Amniotic stem cell (primary cell): ENCODE data around the gene SLC6A8.
"Not testable (repeated sequence)": the region's sequence is repeated elsewhere in the genome, so short reads cannot be mapped to it uniquely, and the experiment has no call there.

Source experiments
- DNase-seq: peaks from one replicate; lab custom pipeline; 2025; lab: John Stamatoyannopoulos, UW

Gene SLC6A8

DNA sequence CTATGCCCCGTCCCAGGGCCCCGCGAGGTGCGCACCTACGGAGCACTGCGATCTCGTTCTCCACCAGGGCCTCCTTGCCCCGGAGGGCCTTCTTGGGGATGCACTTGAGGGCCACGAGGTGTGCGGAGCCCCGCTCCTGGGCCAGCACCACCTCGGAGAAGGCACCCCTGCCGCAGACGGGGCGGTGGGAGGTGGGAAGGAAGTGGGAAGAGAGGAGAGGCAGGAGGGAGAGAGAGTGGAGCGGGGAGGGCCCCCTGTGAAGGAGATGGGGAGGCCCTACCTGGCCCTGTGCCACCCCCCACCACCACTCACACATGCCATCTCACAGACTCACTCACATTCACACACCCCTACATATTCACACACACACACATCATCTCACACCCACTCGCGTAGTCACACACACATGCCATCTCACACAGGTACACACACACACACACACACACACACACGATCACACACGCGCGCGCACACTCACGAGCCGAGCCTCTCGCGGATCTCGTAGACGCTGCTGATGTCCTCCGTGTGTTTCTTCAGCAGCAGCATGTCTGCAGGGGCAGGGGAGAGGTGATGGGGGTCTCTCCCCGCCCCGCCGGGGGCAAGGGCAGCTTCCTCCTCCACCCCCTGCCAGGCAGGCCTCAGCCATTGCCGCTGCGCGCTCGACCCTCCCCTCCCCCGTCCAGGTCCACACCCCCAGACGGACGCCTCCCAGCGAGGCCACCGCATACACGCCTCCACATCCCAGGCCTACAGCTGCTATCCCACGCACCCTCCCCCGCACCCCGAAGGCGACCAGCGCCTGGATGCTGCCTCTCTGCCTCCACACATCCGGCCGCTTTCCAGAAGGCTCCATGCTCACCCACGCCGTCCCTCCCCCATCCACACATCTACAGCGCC, 14.9 kb upstream of the SLC6A8 start:
- no peak for DNase-seq

GRCh38 chrX:153673428-153674218, 14.1 kb upstream of the SLC6A8 start, which contains the start of gene PNCK:
TSS of gene PNCK (minus strand) at chrX:153673813. CDS start at chrX:153673076, 737 bp downstream.
- DNase-seq = no peak

DNA sequence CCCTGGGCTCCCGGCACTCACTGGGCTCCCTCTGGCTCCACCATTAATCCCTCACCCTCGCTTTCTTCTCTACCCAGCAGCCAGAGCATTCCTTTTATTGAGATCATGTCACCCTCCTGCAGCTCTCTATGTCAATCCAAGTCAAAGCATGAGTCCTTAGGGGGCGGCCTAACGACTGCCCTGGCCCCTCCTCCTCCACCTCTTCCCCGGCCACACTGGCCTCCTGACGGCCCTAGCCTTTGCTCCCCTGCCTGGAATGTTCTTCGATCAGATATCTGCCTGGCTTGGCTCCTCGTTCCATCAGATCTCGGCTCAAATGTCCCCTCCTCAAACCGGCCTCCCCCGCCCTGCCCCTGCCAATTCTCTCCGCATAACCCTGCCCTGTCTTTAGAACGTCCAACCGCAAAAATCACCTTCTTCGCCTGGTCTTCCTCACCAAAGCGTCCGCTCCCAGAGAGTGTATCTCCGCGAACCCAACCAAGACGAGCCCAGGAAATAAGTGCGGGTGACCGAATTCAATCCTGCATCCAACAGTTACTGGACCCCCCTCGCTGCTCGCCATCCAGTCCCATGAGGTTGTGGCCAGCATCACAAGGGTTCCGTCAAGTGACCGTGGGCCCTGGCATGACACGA, 13.4 kb upstream of the SLC6A8 start:
- no peak for DNase-seq

GRCh38 chrX:153681175-153681574, 6.6 kb upstream of the SLC6A8 start:
- no peak for DNase-seq

DNA sequence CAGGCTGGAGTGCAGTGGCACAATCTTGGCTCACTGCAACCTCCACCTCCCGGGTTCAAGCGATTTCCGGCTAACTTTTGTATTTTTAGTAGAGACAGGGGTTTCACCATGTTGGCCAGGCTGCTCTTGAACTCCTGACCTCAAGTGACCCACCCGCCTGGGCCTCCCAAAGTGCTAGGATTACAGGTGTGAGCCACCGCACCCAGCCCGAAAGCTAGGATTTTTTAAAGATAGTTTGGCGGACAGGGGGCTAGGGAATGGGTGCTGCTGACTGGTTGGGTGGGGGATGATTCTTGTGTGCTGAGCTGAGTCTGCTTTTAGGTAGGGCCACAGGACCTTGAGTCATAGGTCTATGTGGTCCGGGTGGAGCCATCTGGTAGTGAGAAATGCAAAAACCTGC, 4.2 kb upstream of the SLC6A8 start:
- not testable (repeated sequence) for DNase-seq

GRCh38 chrX:153684467-153685155, 3.1 kb upstream of the SLC6A8 start:
- no peak for DNase-seq

GRCh38 chrX:153685156-153685536, 2.6 kb upstream of the SLC6A8 start:
- no peak for DNase-seq

DNA sequence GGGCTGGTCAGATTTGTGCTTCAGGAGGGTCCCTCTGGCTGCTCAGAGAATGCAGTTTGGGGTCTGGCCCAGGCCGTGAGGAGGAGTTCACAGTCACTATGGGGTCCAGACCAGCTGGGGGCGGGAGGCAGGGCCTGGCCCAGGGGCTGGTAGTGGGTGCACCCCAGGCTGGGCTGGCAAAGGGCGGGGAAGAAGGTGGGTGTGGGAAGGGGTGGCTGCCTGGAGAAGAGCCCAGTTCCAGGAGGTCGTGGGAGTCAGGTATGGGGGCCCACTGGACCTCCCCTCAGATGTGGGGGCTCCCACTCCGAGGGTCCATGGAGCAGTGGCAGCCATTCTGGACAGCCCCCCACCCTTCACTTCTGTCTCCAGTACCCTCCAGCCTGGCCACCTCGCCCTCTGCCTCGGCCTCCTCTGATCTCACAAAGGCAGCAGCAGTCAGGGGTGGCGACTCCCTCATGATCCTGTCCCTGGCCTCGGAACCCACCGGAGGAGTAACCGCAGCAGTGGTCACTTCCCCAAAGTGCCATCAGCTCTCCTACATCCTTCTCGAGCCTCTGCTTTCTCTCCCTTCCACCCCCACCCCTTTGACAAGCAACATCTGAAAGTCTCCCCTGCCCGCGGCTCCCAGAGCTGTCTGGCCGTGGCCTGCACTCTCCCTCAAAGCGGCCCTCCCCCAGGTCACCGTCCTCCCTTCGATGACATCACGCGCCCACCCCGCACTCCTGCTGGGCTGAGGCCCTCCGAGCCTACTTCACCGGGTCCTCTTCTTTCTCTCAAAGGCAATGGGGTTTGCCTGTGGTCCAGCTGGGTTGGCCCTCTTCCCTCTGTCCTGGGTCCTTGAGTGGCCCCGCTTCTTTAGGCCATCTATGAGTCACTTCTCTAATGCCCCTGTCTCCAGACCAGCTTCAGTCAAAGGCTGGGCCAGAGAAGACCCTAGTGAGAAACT, 1.7 kb upstream of the SLC6A8 start:
- no peak for DNase-seq

- no peak for DNase-seq
Observed at GRCh38 chrX:153686711-153687110, 1.0 kb upstream of the SLC6A8 start.

DNA sequence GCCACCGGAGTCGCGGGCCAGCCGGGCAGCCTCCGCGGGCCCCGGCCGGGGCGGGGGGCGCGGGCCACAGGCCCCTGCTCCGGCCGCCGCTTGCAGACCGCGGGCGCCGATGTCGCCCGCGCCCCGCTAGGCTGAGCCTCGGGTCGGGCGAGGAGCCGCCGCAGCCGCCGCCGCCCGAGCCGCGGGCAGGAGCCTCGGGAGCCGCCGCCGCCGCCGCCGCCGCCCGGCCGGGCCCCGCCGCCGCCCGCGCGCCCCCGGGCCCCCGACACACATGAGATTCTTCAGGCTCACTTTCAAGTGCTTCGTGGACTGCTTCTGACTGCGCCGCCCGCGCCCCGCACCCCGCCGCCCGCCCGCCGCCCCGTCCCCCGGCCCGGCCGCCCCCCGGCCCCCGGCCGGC, 345 bp downstream of the SLC6A8 start:
- DNase-seq = no peak

DNA sequence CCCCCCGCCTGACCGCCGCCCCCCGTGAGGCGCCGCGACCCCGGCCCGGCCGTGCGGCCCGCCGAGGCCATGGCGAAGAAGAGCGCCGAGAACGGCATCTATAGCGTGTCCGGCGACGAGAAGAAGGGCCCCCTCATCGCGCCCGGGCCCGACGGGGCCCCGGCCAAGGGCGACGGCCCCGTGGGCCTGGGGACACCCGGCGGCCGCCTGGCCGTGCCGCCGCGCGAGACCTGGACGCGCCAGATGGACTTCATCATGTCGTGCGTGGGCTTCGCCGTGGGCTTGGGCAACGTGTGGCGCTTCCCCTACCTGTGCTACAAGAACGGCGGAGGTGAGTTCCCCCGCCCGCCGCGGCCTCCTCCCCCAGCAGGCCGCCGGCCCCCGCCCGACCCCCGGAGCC, 780 bp downstream of the SLC6A8 start:
- no peak for DNase-seq

- no peak for DNase-seq
Observed at GRCh38 chrX:153688911-153689590, 1.3 kb downstream of the SLC6A8 start.

DNA sequence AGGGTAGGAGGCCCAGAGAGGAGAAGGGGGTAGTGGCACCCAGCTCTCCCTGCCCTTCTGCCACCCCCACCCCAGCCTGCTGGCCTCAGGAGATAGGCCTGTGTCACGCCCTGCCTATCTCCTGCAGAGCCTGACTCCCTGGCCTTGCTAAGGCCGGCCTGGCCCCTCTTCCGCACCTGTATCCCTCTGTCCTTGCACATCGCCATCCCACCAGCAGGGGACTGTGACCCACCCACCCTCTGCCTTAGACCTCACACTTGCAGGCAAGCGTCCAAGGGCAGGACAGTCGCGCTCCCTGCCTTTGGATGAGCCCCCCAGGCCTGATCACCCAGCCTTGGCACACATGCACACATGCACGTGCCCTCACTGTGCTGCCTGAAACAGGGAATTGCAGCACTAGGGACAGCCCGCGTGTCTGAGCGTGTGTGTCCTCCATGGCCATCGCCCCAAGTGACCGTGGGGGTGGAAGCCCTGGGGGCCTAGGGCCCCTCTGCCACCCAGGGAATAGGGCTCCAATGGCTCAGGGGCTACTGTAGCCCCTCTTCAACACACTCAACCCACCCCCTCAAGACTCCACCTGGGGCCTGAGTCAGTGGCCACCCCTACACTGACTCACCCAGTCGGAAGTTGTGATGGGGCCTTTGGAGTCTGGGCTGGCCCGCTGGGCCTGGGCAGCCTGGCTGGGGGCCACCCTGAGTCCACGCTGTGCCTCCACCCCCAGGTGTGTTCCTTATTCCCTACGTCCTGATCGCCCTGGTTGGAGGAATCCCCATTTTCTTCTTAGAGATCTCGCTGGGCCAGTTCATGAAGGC, 2.1 kb downstream of the SLC6A8 start:
- no peak for DNase-seq

DNA sequence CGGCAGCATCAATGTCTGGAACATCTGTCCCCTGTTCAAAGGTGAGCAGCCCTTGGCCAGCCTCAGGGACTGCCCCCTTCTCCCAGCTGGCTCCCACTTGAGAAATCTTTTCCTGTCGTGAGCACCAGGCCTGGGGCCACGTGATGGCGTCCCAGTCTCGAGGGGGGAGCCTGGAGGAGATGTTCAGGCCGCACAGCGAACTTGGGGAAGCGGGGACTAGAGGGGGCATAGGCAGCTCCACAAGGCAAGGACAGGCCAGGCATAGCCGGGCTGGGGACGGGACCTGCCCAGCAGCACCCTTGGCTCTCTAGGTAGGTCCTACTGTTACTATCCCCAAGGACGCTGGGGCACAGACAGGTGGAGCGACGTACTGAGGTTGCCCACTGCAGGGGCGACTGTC, 2.7 kb downstream of the SLC6A8 start:
- no peak for DNase-seq

GRCh38 chrX:153691032-153691827, 3.5 kb downstream of the SLC6A8 start:
- not testable (repeated sequence) for DNase-seq

- no peak for DNase-seq
Observed at GRCh38 chrX:153692003-153692402, 4.3 kb downstream of the SLC6A8 start.

GRCh38 chrX:153692611-153693156, 5.0 kb downstream of the SLC6A8 start:
- no peak for DNase-seq
